Fibroblast of pulmonary artery (primary cell): ENCODE results near the gene INIP.

Experiments
- DNase-seq: peaks from one replicate; pipeline ENCODE4 v3.0.0-alpha.2; 2010; ENCODE audit warnings: low read depth
- H3K4me3 ChIP-seq: replicated peaks from 2 replicates; pipeline ENCODE4 v1.5.1; 2011; ENCODE audit warnings: low read depth, mild to moderate bottlenecking, control low read depth, low read length, moderate library complexity
- TF ChIP-seq, protein P1 (sequence below): IDR thresholded peaks from 2 replicates; pipeline ENCODE4 v1.5.1; 2011; ENCODE audit warnings: mild to moderate bottlenecking, control low read depth, low read length, inconsistent platforms; ENCODE audit errors: missing control alignments

Gene INIP

DNA sequence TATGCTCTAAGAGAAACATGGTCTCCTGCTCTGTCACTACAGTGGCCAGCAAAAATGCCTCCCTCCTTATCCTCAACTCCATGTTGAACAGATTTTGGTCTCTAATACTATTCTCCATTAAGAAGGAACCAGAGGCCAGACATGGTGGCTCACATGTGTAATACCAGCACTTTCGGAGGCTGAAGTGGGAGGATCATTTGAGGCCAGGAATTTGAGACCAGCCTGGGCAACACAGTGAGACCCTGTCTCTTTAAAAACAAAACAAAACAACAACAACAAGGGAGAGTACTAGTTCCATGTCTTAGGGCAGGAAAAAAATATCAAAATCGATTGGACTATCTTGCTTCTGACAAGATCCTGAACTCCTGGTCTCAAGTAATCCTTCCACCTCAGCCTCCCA, 14.6 kb downstream of the INIP start:
- H3K4me3 ChIP-seq: no peak overlapping the region
- no peak for DNase-seq
- TF ChIP-seq, protein P1, sequence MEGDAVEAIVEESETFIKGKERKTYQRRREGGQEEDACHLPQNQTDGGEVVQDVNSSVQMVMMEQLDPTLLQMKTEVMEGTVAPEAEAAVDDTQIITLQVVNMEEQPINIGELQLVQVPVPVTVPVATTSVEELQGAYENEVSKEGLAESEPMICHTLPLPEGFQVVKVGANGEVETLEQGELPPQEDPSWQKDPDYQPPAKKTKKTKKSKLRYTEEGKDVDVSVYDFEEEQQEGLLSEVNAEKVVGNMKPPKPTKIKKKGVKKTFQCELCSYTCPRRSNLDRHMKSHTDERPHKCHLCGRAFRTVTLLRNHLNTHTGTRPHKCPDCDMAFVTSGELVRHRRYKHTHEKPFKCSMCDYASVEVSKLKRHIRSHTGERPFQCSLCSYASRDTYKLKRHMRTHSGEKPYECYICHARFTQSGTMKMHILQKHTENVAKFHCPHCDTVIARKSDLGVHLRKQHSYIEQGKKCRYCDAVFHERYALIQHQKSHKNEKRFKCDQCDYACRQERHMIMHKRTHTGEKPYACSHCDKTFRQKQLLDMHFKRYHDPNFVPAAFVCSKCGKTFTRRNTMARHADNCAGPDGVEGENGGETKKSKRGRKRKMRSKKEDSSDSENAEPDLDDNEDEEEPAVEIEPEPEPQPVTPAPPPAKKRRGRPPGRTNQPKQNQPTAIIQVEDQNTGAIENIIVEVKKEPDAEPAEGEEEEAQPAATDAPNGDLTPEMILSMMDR: no peak

DNA sequence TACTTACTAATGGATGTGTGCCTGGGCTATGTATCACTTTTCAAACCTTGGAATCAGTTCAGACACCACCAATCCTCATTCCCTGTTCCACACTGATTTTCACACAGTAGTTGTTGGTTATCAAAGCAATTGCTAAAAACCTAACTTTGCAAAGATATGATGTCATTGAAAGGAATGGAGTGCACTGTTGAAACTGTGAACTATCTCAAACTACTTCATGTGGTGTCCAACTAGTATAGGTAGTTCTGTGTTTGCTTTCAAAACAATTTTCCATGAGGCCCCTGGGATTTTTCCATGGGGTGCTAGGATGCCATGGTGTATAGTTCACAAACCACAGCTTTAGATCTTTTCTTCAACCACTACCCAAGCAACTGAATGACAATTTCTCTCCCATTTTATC, 17.8 kb downstream of the INIP start:
- TF ChIP-seq, protein P1: no peak
- DNase-seq: no peak
- H3K4me3 ChIP-seq: no peak overlapping the region

DNA sequence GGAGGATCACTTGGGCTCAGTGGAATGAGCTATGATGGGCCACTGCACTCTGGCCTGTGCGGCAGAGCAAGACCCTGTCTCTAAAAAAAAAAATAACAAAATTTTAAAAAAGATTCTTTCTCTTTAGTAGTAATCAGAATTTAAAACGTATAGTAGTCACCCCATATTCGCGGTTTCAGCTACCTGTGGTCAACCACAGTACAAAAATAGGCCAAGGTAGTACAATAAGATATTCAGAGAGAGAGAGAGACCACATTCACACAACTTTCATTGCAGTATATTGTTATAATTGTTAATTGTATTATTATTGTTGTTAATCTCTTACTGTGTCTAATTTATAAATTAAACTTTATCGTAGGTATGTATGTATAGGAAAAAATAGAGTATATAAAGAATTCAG, 18.7 kb downstream of the INIP start:
- TF ChIP-seq, protein P1: no peak
- no peak for DNase-seq
- H3K4me3 ChIP-seq: no peak overlapping the region

DNA sequence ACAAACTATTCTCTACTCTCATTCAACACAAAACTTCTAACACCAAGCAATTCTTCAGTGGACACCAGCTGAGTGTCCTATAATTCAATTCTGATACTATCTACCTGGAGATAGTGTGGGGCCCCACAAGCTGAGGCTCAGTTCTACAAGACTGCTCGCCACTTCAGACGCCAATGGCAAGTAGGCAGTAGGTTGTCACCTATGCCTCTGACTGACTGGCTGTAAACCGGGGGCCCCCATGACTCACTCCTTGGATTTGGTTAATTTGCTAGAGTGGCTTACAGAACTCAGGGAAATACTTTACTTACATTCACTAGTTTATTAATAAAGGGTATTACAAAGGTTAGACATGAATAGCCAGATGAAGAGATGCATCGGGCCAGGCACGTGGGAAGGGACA, 21.5 kb downstream of the INIP start:
- TF ChIP-seq, protein P1: no peak
- DNase-seq: no peak

DNA sequence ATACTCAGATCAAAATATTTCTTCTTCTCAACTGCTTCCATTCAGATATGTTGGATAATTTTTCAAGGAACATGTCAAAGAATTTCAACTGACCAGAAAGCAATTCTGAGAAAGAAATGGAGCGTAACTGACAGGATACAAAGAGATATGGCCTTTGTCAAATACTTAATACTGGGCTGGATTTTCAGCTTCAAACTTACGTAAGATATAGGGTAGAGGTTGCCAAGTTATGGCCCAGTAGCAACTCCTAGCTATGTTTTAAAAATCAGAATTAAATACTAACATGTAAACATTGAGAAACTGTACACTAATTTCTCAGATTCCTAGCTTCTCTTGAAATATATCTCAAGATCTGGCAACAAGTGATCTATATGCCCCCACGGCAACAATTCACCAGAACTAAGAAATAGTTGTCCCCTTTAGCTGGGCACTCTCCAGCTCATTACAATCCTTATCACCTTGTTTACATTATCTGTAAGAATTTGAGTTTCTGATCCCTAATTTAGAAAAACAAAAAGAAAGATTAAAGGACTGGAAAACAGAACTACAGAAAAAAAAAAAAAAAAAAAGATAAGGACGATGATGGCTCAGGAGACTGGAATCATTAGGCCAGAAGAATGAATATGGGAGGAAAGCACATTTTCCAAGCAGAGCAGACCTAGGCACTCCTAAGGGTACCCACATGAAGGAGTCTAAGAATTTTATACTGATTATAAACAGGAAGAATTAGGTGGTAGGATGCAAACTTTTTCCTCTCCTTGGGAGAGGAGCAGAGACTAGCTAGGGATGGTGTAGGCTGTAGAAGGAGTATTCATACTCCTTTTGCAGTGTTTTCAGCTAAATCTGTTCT, 23.0 kb downstream of the INIP start:
- no peak overlapping the region for H3K4me3 ChIP-seq
- TF ChIP-seq, protein P1: no peak
- DNase-seq: no peak

More for the DNA sequence above, 21.5 kb downstream of the INIP start:
- no peak overlapping the region for H3K4me3 ChIP-seq

DNA sequence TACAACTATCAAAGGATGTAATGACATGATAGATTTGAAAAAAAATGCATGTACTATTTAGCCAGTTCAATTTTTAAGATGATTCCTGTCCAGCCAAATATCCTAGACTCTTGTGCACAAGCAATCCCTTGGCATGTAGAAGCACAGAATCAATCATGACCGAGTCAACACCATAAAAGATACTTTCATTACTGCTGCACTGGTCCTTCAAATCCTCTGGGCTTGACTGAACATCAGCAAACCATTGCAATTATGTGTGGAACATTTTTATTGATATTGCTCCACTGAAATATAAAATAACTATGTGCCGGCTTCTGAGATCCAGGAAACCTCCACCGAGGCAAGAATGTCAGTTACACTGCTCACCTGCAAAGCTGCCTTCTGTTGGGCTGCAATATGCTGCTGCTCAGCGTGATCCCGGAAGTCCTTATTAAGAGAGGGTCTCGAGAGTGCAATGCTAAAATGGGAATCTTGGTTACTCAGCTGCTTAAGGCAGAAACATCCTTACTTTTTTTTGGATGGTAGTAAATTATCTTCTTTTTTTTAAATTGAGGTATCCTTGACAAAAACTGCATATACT, 28.7 kb downstream of the INIP start:
- TF ChIP-seq, protein P1: no peak
- no peak for DNase-seq

More for the DNA sequence above, 28.7 kb downstream of the INIP start:
- no peak overlapping the region for H3K4me3 ChIP-seq
